GM21367 (cell line): ENCODE results near the gene DYNLRB2.
A peak's percentile ranks its signal among the peaks of the same experiment; 100 is the strongest.

Experiments
- ATAC-seq: cut with Tn5 transposase; IDR thresholded peaks from one replicate; pipeline ENCODE4 v1.9.1; 2021; ENCODE audit not compliant: unreplicated experiment

DYNLRB2 gene

DNA sequence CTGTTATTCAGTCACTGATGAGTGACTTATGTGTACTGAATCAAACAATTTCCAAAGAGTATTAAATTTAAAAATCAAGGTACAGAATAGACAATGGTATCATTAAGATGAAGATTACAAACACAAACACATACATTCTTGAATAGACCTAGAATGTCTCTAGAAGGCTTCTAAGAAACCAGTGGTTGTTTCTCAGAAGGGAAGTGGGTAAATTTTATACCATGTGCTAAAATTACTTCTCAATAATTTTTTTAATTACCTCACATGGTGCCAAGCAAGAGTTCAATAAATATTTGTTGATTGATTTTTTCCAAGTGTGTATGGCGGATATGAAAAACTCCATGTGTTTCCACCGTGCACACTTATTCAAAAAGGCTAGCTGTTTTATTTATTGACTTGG is 6.4 kb downstream of the DYNLRB2 start:
- ATAC-seq = no peak

DNA sequence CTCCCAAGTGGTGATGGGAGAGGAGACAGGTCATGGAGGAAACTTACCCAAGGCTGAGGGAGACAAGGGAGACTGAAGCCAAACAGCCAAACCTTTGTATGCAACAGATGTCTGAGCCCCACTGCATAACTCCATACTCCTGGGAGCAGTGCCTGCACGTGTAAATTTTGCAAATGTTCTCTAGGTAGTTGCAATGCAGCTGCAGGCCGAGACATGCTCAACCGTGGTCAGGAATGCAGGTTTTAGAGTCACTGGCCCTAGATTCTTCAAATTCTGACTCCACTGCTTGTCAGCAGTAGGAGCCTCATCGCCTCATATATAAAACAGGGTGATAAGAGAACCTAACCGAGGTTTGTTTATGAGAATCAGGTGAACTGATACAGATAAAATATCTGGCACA is 11.5 kb downstream of the DYNLRB2 start:
- no peak for ATAC-seq

DNA sequence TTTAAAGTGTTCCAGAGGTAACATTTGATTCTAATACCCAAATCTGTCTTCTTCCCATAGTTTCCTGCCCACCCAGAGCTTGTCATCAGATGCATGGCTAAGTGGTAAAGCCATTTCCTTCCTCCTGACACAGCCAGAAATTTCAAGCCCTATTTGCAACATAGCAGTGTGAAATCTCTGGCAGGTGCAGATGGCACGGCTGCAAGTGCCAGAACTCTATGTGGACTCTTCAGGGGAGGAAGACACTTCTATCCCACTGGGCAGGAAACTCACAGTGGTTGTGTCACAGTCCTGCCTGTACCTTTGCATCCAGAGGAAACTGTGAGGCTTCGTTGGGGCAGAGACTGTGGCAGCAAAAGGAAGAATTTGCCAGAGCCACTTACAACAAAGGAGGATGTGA is 13.2 kb downstream of the DYNLRB2 start:
- no peak for ATAC-seq

DNA sequence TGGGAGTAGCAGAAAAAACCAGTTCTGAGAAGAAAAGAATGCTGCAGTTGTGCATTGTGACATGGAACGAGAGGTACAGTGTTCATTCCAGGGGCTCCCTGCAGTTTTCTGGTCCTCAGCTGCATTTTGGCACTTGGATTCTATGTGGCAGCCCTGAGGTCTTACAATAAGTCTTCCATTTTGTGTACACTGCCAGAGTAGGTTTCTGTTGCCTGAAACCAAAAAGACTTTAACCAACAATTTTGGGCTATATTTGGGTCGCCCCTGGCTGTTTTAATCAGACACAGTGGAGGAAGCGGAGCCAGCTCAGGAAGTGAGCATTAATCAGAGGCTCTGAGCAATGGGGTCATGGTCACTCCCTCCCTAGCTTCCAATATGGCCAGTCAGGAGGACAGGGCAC is 15.7 kb downstream of the DYNLRB2 start:
- ATAC-seq = no peak

DNA sequence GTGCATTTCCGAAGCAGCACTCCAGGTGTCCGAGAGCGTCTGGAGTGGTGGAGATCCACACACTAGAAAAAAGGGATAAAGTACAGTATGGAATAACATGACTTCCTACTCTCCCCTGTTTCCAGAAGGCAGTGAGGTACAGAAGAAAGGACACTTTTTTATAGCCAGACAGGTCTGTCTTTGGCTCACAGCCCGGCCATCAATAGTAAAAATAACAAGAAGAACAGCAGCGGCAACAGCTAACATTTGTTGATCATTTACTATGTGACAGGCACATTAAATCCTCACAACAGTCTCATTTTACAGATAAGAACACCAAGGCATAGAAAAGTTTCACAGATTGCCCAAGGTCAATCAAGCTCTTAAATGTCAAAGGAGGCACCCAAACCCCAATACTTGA is 16.2 kb downstream of the DYNLRB2 start:
- ATAC-seq = no peak

DNA sequence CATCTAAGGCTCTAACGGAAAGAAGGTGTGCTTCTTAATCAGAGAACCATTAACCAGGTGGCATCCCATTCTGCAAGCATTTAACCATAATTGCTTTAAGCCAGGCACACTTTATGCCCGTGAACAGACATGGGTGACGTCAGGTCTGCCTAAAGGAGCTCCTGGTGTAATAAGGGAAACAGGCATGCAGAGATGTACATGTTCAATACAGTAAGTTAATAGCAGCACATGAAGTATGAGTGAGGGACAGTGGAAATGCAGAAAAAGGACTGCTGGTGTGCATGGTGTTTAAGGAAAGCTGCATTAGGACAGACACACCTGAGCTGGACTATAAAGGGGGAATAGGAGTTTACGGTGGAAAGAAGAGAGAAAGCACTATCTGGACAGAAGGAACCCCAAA is 18.6 kb downstream of the DYNLRB2 start:
- ATAC-seq = no peak

DNA sequence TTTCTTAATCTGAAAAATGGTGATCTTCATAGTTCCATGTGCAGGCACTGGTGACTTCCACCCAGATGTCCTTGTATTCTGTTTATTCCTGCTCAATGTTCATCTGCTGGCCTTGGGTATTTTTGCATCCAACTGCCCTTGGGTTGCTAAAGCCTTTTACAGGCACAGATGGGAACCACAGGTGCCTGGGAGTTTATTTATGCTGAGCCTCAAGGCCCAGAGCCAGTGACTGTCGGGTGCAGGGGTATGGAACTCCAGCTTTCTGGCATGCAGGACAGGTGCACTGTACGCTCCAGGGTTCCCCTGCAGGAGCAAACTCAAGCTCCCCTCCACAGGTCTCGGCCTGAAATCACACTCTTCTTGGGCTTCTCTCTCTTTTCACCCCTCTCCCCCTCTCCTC is 22.3 kb downstream of the DYNLRB2 start:
- no peak for ATAC-seq

DNA sequence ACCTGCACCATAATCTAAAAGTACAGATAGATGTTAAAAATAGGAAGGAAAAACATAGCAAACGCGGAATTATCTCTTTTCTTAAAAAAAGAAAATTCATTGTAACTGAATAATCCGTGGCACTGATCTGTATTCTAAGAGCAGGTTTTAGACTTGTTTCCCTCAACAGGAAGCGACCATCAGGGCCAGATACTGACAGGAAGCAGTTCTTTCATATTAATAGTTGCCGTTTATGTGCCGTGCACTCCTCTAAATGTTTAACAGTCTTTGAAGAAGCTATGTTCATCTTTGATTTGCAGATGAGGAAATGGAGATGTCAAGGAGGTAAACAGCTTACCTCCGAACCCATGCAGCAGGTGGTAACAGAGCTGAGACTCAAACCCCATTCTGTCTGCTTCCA is 23.6 kb downstream of the DYNLRB2 start:
- no peak for ATAC-seq

DNA sequence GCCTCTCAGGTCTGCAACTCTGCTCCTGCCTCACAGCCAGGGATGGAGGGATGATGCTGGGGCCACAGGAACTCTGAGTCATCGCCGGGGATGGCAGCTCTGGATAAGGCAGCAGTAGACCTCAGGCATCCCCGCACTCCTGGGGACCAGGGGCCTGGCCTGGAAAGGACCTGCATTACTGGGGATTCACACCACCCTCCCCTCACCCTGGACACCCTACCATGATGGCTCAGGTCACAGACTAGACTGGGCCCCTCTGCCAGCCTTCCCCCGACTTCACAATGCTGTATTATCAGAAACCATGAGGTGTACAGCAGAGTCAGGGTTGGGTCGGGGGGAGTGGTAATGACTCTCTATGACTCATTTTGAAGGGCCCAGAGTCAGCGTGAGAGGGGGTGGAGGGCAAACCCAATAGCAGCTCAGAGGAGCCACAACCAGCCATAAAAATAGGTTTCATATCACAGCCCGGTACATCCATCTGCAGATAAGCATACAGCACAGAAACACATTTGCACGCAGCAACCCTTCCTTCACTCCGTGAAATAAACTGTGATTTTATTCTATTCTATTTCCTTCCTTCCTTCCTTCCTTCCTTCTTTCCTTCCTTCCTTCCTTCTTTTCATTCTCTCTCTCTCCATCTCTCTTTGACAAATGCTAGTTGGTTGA is 28.8 kb downstream of the DYNLRB2 start:
- ATAC-seq = no peak

DNA sequence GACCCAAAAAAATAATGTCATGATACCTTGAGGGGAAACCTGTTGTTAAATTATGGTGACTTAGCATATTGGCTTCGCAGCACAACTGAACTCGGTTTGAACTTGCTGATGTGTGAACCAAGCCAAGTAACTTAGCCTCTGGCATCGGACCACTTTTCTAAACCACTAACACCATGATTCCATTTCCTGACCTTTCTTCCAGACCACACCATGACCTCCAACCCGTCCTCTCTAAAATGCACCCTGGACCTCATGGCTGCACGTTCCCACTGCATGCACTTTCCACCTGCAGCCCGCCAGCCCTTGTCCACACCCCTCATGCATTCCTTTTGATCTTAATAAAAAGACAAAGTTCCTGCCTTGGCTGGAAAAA is 29.3 kb downstream of the DYNLRB2 start:
- no peak for ATAC-seq

DNA sequence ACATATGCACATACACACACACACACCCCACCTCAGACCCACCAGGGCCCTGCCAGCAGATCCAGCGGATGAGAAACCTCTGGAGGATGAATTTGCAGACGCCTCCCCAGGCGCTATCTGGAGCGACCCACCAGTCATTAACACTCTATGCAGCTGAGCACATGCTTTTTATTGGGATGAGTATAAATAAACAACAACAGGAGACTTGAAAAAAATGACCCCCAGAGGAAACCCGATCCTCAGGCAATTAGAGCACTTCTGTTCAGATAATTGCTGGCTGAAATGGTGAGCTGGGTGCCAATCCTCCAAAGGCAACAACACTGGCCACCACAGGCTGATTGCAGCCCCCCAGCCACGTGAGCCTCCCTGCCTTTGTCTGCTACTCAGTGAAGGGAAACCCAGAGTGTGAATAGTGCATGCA is 32.9 kb downstream of the DYNLRB2 start:
- no peak for ATAC-seq

DNA sequence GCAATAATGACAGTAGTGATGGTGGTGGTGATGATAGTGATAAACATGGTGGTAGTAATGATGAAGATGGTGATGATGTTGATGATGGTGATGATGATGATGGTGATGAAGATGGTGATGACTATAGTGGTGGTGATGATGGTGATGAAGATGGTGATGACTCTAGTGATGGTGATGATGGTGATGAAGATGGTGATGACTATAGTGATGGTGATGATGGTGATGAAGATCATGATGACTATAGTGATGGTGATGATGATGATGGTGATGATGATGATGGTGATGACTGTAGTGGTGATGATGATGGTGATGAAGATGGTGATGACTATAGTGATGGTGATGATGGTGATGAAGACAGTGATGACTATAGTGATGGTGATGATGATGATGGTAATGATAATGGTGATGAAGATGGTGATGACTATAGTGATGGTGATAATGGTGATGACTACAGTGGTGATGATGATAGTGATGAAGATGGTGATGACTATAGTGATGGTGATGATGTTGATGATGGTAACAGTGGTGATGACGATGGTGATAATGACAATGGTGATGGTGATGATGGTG is 35.6 kb downstream of the DYNLRB2 start:
- no peak for ATAC-seq

DNA sequence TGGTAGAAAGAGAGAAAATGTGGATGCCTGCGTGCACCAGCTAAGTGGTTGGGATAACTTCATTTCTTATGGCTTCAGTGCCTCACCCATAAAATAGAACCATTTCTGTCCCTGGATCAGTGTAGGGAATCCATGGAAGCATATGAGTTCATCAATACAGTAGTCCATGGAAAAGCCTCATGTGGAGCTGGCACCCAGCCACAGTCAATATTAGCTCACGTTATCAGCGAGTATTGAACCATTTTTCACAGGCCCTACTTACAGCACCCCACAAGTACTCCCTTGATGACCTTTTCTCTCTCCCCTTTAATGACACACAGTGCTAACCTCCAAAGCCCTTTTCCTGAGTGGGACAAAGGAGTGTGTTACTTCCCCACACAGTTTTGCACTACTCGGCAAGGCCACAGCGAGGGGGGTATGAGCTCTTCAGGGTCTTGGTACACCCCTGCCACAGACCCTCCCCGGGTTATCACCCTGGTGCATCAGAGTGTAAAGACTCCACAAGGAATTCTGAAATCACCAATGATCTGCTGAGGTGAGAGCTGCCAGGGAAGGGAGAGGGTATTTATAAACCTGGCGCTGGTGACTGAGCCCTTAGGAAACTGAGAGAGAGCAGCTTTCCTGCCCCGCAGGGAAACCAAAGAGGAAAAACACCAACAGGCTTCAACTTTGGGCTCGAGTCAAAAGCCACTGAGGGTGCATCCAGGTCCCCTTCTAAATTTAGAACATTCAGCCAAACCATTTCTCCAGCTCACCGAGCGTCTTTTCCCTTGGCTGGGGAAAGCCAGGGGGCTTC is 36.9 kb downstream of the DYNLRB2 start:
- ATAC-seq = no peak

DNA sequence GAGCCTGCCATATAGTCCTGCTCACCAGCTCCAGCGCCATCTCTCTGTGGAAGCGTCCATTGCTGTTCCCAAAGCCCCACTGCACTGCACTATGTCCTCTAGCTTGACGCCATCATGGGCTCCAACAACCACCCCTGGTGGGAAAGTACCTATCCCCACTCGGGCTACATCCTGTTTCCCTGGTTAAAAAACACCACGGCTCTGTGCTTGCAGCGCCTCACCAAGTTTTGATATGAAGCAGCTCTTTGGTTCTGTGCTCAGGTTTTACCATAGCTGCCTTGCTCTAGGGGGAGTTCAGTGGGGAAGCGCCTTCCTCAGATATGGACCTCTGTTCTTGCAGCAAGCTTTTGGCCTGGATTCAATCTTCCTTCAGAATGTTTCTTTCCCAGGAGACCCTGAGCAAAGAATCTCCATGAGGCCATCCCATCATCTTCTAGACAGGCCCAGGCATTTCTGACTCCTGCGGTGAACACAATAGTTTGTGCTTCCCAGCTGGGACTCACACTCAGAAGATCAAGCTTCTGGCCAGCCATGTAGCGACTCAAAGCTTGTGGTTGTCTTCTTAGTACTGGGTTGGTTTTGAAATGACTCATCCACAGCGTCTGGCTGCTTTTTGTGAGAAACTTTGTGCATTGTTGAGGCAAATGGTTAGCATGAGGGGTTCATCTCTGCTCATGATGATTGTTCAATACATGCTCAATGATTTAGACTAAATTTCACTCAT is 39.5 kb downstream of the DYNLRB2 start:
- ATAC-seq = peak; percentile 86

DNA sequence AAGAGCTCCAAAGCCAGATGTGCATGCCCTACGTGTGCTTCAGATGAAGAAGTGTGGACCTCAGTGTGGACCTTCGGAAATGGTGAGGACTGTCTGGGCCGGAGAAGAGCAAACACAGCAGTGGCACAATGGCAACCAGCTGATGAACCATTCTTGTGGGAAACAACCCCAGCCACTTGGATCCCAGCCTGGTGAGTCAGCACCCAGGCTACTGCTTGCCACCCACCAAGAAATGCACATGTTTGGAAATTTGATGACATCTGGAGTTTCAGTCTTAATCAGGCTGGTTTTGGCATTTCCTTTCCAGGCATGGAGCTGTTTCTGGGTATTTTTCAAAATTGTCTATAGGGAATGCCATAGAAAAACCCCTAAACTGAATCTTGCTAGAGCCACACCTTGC is 42.7 kb downstream of the DYNLRB2 start:
- no peak for ATAC-seq

DNA sequence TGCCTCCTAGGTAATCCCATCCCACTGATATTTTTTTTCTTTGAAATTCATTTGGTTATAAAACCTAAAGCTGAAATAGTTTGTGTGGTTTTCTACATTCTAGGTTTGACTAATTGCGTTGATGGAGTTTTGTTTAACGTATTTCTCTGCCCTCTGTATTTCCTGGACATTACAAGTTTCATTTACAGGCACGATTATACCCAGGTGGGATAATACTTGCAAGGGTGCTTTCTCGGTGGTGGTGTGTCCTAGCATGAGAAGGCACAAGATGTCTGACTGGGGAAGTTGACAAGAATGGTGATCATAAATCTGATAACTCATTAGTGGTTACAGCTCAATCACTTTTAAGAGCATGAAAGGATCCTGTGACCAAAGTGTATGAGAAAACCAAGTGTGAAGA is 45.0 kb downstream of the DYNLRB2 start:
- ATAC-seq = no peak

DNA sequence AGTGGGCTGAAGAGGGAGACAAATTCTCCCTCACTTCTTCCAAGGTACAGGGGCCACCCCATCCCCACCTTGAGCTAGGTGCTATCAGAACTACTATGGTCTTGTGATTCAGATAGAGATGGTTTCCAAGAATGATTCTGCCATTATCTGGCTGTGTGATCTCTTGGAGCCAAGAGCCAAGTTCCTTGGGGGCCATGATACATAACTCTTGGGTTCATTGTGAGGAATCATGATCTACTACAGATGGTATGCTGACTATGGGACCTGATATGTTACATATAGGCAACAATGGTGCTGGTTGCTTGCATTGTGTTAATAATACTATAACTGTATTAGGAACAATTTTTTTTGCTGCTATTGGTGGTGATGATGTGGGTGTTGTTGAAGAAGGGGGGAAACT is 45.7 kb downstream of the DYNLRB2 start:
- ATAC-seq = no peak

DNA sequence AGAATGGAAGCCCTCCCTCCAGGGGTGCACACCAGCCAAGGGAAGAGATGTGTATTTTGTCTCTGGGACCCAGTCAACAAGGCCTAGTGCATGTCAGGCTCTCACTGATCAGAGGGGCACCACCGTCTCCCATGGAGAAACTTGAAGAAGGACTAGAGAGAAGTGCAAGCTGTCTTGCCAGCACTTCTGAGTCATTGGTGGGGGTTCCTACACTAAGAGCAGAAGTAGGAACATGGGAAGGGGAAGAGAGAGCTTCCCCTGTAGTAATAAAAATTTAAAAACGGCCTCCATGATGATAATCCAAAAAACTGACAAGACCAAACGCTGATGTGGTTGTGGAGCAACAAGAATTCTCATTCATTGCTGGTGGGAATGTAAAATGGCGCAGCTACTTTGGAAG is 46.3 kb downstream of the DYNLRB2 start:
- no peak for ATAC-seq

DNA sequence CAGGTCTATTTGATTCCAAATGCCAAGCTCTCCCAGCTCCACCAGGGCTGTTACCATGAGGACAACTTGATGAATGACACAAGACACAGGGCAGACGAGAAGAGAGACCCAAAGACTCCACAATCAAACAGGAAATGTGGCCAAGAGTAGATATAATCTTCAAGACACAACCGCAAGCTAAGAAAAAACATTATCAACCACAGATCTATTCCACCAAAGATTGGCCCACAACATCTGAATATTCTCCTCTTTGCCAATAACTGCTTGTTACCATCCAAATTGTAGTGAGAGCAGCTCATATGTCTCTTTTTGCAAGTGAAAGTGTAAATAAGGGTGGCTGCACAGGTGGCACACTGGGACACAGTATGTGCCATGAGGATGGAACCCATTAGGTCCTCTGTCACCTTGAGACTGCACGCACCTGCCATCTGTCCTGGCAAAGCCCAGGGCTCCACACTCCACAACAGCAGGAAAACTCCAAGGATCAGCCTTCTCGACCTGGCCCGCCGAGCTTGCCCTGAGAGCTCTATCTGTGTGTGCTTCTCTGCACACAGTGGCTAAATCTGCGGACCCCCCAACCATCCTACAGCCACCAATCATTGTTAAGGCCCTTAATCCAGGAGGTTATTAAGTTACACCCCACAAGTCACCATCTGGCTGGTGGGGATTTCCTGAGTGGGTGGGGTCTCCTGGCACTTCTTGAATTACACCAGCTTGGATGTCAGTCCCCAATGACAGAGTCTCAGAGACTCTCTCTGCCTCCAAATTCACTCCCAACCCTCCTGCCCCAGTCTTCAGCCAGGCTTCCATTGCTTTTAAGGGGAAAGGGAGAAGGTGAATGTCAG is 50.5 kb downstream of the DYNLRB2 start:
- no peak for ATAC-seq

DNA sequence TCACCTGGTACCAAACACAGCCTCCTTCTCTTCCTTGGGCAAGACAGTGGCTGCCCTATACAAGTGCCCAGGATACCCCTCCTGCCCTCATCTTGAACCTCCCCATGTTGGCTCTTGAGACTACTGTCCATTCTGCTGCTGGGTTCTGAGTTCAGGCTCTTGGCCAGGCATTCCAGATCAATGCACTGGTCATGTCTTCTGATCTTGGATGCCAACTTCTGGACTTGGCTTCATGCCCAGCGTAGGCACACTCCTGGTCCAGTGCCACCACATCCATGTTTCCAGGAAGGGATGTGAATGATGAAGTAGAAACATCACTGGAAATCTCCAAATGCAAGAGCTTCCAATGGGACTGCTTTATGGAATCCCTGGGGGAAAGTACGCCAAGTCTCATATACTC is 51.5 kb downstream of the DYNLRB2 start:
- no peak for ATAC-seq

DNA sequence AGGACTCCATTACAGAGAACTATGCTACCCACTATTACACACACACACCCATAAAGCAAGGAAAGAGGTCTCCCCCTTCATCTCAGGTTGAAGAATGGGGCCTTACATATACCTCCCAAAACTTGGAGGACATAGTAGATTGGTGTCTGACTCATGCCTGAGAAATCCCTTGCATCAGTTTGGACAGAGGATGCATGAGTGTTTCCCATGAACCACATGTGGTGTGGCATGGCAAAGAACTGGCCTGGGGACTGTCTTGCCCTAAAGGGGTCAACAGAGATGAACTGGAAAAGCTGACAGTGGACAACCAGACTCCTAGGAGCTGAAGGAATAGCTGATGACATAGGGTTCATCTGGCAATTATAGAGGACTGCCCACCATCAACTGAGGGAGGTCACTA is 54.0 kb downstream of the DYNLRB2 start:
- no peak for ATAC-seq
